Smooth muscle cell (in vitro differentiated cells): ENCODE measurements around the gene TNNC1. TPM values are rescaled to one million over a fixed set of nuclear protein-coding genes. Genes with fewer than 3 reads are reported as not detected.

Experiments used
- DNase-seq: peaks from one replicate; lab custom pipeline; 2025; ENCODE audit not compliant: unreplicated experiment; lab: John Stamatoyannopoulos, UW
- H2AFZ ChIP-seq: fragments of 200-600 bp; sonication (generic); 2 replicates; pipeline ENCODE4 v1.6.0; 2016; ENCODE audit warnings: antibody characterized with exemption, low read depth, mild to moderate bottlenecking
- H3F3A ChIP-seq: fragments of 200-600 bp; sonication (generic); 2 replicates; pipeline ENCODE4 v1.6.0; 2017; ENCODE audit warnings: antibody characterized with exemption, low read depth
- H3K27ac ChIP-seq: fragments of 200-600 bp; sonication (generic); 2 replicates; pipeline ENCODE4 v1.5.1; 2016; ENCODE audit warnings: low read depth, mild to moderate bottlenecking
- H3K27me3 ChIP-seq: fragments of 200-600 bp; sonication (generic); 2 replicates; pipeline ENCODE4 v1.6.1; 2016; ENCODE audit warnings: low read depth, mild to moderate bottlenecking
- H3K36me3 ChIP-seq: fragments of 200-600 bp; sonication (generic); 2 replicates; pipeline ENCODE4 v1.5.1; 2016; ENCODE audit warnings: low read depth
- H3K4me1 ChIP-seq: fragments of 200-600 bp; sonication (generic); 2 replicates; pipeline ENCODE4 v1.5.1; 2016; ENCODE audit warnings: low read depth
- H3K4me2 ChIP-seq: fragments of 200-600 bp; sonication (generic); 2 replicates; pipeline ENCODE4 v1.6.0; 2016; ENCODE audit warnings: mild to moderate bottlenecking
- H3K4me3 ChIP-seq: fragments of 200-600 bp; sonication (generic); 2 replicates; pipeline ENCODE4 v1.5.1; 2016; ENCODE audit warnings: mild to moderate bottlenecking
- H3K79me2 ChIP-seq: fragments of 200-600 bp; sonication (generic); 2 replicates; pipeline ENCODE4 v1.6.0; 2016; ENCODE audit warnings: low read depth, mild to moderate bottlenecking
- H3K9ac ChIP-seq: fragments of 200-600 bp; sonication (generic); 2 replicates; pipeline ENCODE4 v1.6.0; 2016; ENCODE audit warnings: low read depth
- H3K9me3 ChIP-seq: fragments of 200-600 bp; sonication (generic); replicated peaks from 2 replicates; pipeline ENCODE4 v1.5.1; 2016; ENCODE audit warnings: low read depth
- H4K20me1 ChIP-seq: fragments of 200-600 bp; sonication (generic); 2 replicates; pipeline ENCODE4 v1.6.0; 2016; ENCODE audit warnings: low read depth
- WGBS: methylation state at CpG from one replicate; pipeline ENCODE4 v1.1.7; 2016; ENCODE audit warnings: low lambda C conversion rate; 5-methylcytosine and 5-hydroxymethylcytosine counted together
- polyA plus RNA-seq: library from polyadenylated mRNA; unstranded; fragments of >200 nt; fragmentation: Nextera tagmentation; extraction: Ambion mirVana; gene quantifications from 2 replicates; pipeline ENCODE4 v1.2.1, GENCODE V29; 2016
- total RNA-seq: library from RNA; depleted of rRNA; stranded (reverse); fragments of >200 nt; gene quantifications from 2 replicates; pipeline ENCODE4 v1.2.3, GENCODE V29; 2014
- TF ChIP-seq, protein P1 (sequence below): fragments of 200-600 bp; sonication (generic); IDR thresholded peaks from 2 replicates; pipeline ENCODE4 v1.5.1; 2017; ENCODE audit warnings: borderline replicate concordance, mild to moderate bottlenecking, antibody characterized with exemption; ENCODE audit not compliant: insufficient read depth, poor library complexity, severe bottlenecking

TNNC1 gene
- total and polyA plus RNA-seq, 2 experiments from 2014 or later: 5.1 to 5.9 TPM

GRCh38 chr3:52444860-52445793 is 8.7 kb downstream of the TNNC1 start, which contains the start of gene SEMA3G:
Gene SEMA3G (minus strand): TSS chr3:52445103. CDS start chr3:52445027, 76 bp downstream.
- Histone ChIP-seq H3K4me2 (no peak within 1 kb of the TSS), H2AFZ (no peak within 1 kb of the TSS), H3K9ac (no peak within 1 kb of the TSS), H3K9me3 (no peaks in the 10 kb centered on the region), H3K4me3 (no peak within 1 kb of the TSS), H4K20me1 (no peaks in the 10 kb centered on the region), H3F3A (no peaks in the 10 kb centered on the region), H3K27me3 (no peaks in the 10 kb centered on the region), H3K27ac (no peak within 1 kb of the TSS), H3K36me3 (no peaks in the 10 kb centered on the region), H3K4me1 (no peaks in the 10 kb centered on the region), H3K79me2 (no peaks in the 10 kb centered on the region)
- DNase-seq: peak; percentile 26
- TF ChIP-seq, protein P1, sequence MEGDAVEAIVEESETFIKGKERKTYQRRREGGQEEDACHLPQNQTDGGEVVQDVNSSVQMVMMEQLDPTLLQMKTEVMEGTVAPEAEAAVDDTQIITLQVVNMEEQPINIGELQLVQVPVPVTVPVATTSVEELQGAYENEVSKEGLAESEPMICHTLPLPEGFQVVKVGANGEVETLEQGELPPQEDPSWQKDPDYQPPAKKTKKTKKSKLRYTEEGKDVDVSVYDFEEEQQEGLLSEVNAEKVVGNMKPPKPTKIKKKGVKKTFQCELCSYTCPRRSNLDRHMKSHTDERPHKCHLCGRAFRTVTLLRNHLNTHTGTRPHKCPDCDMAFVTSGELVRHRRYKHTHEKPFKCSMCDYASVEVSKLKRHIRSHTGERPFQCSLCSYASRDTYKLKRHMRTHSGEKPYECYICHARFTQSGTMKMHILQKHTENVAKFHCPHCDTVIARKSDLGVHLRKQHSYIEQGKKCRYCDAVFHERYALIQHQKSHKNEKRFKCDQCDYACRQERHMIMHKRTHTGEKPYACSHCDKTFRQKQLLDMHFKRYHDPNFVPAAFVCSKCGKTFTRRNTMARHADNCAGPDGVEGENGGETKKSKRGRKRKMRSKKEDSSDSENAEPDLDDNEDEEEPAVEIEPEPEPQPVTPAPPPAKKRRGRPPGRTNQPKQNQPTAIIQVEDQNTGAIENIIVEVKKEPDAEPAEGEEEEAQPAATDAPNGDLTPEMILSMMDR: peak; percentile 45
- WGBS: 35% methylated on average over 17 of the region's 19 CpGs

- no peaks in the 10 kb centered on the region for H3K36me3 ChIP-seq
- H3K27ac ChIP-seq: no peak overlapping the region
- no peak overlapping the region for H2AFZ ChIP-seq
- H4K20me1 ChIP-seq: no peaks in the 10 kb centered on the region
- no peaks in the 10 kb centered on the region for H3K9me3 ChIP-seq
- H3K4me1 ChIP-seq: no peaks in the 10 kb centered on the region
- 91% methylated on average over 25 of the region's 25 CpGs for WGBS
- no peaks in the 10 kb centered on the region for H3F3A ChIP-seq
- H3K9ac ChIP-seq: no peak overlapping the region
- H3K4me3 ChIP-seq: no peak overlapping the region
- DNase-seq: no peak
- H3K4me2 ChIP-seq: no peak overlapping the region
- no peaks in the 10 kb centered on the region for H3K27me3 ChIP-seq
- H3K79me2 ChIP-seq: no peaks in the 10 kb centered on the region
- TF ChIP-seq, protein P1: no peak
These were observed 9.8 kb downstream of the TNNC1 start for GRCh38 chr3:52443791-52444687.

- Histone ChIP-seq H3K4me2 (no peak overlapping the region), H3K9ac (no peak overlapping the region), H3K4me1 (no peaks in the 10 kb centered on the region), H3F3A (no peaks in the 10 kb centered on the region), H2AFZ (no peak overlapping the region), H4K20me1 (no peaks in the 10 kb centered on the region), H3K79me2 (no peaks in the 10 kb centered on the region), H3K9me3 (no peaks in the 10 kb centered on the region), H3K36me3 (no peaks in the 10 kb centered on the region), H3K4me3 (no peak overlapping the region), H3K27ac (no peak overlapping the region), H3K27me3 (no peaks in the 10 kb centered on the region)
- TF ChIP-seq, protein P1: no peak
- DNase-seq: no peak
- WGBS: 93% methylated on average over 8 of the region's 8 CpGs
These were observed 10.6 kb downstream of the TNNC1 start for GRCh38 chr3:52443268-52443610.
